NCI-H128 (cell line): Measurements from ENCODE around the gene CEP104.

Source experiments
- DNase-seq: peaks from one replicate; lab custom pipeline; 2025; ENCODE audit not compliant: unreplicated experiment; lab: John Stamatoyannopoulos, UW

Gene CEP104

DNA sequence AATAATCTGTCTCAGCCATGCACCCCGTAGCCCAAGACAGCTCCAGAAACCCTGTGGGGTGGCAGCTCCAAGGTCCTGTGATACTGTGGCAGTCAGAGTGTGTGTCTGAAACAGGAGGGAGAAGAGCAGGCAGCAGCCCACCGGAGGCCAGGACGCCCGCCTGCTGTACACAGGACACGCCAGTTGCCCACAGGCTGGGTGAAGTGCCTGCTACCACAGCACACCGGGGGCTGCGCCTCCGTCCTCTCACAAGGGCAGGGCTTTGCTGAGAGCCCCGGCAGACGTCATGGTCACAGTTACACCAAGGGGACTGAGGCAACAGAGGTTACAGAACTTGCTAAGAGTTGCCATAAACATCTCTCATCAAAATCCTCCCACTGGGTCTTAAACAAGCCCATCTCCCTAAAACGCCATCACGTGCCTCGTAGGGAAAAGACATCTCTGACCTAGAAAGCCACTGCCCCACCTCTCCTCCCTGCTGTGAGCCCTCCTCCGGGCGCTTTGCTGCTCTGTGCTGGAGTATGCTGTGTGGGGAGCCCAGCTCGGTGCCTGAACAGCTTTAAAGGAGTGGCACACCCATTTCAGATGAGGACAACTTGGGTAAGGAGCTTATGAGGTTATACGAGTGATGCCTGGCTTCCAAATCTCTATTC lies 37.7 kb upstream of the CEP104 start:
- DNase-seq = no peak

DNA sequence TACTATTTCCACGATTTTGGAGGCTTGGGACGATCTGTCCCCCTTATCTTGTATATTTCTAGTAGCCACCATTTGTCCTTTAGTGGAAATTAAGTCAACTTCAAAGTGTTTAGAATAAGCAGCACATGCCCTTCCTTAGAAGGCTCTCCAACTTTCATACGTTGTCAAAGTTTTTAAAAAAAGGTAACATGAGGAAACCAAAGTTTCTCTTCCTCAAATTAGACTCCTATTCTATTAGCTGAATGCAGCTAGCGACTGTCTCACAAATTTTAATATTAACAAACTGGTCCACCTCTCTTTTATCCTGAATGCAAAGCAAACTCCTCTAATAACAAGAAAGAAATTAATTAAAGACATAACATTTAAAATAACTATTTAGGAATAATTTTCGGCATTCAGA lies 36.2 kb upstream of the CEP104 start:
- DNase-seq = no peak

- DNase-seq = no peak
Observed at GRCh38 chr1:3892748-3893147, 35.7 kb upstream of the CEP104 start.

DNA sequence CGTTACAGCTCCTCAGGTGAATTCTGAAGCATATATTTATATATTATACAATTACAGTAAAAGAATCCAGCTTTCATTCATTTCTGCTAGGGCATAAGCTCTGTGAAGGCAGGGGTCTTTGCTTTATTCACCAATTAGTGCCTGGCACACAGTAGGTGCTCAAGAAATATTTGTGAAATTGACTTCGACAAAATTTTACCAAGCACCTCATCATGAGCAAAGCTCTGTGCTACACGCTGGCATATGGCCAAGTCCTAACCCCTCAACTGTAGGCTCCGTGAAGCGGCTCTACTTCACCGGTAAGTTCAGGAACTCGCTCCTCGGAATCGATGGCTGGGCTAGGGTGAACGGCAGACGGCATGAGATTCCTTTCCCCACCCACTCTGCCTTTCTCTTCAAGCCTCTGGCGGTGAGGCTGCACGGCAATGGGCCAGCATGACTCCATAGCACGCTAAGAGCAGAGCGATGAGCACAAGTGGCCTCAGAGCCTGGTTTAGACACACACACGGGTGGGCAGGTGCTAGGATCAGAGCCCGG lies 34.4 kb upstream of the CEP104 start:
- DNase-seq = no peak

- DNase-seq = no peak
Observed at GRCh38 chr1:3890389-3891328, 33.6 kb upstream of the CEP104 start.

GRCh38 chr1:3889936-3890335 lies 32.9 kb upstream of the CEP104 start:
- DNase-seq = no peak

DNA sequence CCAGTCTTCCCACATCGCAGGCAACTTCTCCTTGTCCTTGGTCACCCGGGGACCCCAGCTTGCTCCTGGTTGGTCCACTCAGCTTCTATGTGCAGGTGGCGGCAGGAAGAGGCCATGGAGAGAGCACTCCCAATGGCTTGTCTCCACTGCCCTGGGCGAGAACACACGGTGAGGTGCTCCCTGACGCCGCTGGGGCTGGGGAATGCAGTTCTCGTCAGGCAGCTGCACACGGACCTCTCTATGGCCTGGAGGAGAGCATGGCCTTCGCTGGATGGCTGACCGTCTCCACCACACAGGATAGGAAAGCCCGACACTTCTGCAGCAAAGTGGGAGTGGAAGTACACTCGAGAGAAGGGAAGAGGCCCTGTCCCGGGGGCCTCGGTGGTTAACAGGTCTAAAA lies 31.3 kb upstream of the CEP104 start:
- DNase-seq = no peak

DNA sequence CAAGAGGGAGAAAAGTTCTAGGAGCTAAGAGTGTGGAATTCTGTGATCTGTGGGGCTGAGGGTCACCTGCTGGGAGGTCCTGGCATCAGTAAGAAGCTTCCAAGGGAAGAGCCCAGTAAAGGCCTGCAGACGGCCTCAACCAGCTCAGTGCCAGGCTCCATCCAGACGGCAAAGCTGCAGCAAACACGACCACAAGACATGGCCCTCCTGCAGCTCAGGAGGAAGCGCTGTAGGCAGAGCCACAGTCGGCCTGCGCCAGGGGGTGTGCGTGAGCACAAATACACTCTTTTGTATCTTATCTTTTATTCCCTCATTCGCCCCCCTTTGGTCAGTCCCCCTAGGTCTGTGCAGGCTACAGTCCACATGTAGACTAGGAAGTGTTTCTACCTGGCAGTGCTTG lies 29.7 kb upstream of the CEP104 start:
- no peak for DNase-seq

DNA sequence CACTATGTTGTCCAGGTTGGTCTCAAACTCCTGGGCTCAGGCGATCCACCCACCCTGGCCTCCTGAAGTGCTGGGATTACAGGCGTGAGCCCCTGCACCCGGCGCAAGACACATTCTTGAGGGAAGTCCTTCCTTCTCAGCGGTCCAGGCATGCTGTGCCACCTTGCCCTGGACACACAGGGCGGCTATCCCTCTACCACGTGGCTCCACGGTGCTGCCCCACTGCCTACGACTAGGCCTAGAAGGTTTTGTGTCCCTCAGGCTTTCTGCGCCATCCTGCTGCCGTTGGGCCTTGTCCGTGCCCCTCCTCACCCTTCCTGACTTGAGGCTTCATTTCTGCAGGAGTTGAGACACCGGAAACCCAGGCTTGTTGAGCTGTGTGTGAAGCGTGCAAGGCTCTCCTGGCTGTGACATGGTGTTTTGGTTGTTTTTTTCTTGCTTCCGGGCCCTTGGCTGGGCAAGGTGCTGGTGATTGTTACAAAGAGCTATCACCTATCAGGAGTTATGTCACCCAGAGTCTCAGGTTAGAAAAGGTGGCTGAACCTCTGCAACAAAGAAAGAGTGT lies 29.2 kb upstream of the CEP104 start:
- DNase-seq = no peak

GRCh38 chr1:3885611-3886010 lies 28.6 kb upstream of the CEP104 start:
- DNase-seq = no peak

DNA sequence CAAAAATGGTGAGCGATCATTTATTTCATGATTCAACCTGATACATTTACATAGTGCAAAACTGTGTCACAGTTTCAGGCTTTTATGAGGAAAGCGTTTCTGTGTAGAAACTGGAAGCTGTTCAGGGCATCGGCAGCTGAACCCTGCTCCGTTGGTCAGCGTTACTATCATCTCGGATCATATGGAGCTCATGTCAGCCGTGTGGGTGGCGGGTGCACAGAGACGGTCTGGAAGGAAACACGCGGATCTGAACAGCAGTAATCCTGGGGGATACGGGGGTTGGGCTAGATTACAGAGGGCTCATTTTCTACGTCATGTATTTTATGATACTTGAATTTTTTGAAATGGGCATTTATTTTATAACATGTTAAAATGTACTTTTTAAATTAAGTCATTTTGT lies 28.0 kb upstream of the CEP104 start:
- DNase-seq = no peak

GRCh38 chr1:3883194-3883925 lies 26.3 kb upstream of the CEP104 start:
- no peak for DNase-seq

GRCh38 chr1:3881193-3881480 lies 24.1 kb upstream of the CEP104 start:
- DNase-seq = no peak

DNA sequence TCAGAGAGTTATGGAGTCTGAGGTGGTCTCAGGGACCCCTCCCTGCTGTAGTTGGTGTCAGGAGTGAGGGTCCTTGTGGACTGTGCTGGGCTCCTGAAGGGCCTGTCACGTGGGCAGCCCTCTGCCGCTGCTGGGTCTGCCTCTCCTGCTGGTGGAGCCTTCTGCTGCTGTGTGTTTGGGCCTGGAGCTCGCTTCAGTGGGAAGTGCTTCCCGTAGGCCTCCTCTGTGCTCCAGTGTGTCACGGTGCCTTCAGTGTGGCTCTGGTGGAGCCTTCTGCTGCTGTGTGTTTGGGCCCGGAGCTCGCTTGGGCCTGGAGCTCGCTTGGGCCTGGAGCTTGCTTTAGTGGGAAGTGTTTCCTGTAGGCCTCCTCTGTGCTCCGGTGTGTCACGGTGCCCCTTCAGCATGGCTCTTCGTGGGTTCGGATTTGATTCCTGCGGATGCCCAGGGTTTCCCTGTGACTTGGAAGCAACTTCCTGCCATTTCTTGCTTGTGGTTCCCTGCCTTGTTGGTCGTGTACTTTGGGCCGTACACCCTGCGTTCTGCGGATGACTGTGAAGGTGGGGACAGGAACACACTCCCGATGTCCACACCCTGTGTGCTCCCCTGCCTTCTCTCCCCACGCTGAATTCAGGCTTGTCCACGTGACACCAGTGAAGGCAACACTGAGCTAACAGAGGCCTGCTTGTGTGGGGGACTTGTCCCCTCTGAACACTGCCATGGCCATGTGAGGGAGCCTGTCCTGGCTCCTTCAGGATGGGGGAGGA lies 23.6 kb upstream of the CEP104 start:
- no peak for DNase-seq

GRCh38 chr1:3879787-3880428 lies 22.9 kb upstream of the CEP104 start:
- no peak for DNase-seq

- DNase-seq = no peak
Observed at GRCh38 chr1:3879099-3879498, 22.1 kb upstream of the CEP104 start.

DNA sequence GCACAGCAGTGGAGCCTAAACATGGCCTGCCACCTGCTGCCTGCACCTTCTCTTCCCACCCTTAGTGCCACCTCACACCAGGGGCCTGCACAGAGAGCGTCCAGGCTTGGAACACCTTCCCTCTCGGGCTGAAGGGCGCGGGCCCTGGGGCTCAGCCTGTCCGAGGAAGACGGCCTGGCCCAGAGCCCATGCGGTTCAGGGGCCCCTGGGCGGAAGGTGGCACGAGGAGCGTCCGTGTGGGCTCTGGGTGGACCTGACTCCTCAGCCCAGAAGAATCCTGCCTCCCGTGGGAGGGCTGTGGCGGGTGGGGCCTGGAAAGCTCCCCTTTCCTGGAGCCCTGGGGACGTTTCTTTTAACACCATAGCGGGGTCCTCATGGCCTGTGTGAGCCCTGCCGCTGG lies 19.7 kb upstream of the CEP104 start:
- DNase-seq = no peak

DNA sequence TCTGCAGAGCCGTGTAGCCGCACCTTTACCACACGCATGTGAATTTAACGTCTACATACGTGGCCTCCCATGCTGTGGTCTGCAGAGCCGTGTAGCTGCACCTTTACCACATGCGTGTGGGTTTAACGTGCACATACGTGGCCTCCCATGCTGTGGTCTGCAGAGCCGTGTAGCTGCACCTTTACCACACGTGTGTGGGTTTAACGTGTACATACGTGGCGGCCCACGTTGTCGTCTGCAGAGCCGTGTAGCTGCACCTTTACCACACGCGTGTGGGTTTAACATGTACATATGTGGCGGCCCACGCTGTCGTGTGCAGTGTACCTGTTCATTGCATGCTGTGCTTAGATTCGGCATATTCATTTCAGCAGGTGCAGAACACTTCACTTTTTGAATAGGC lies 17.7 kb upstream of the CEP104 start:
- no peak for DNase-seq

- no peak for DNase-seq
Observed at GRCh38 chr1:3872546-3872945, 15.5 kb upstream of the CEP104 start.

GRCh38 chr1:3871451-3871805 lies 14.4 kb upstream of the CEP104 start:
- no peak for DNase-seq
